ENCODE data around the gene ATAD3A.

ATAD3A gene

GRCh38 chr1:1582585-1583346, 70.8 kb downstream of the ATAD3A start:
- no peak for DNase-seq (ENCODE audit: low read depth in 3 of 3)

GRCh38 chr1:1583347-1584010, 71.5 kb downstream of the ATAD3A start:
- DNase-seq (ENCODE audit: low read depth in 3 of 3), result no peak
